Activated CD8-positive, alpha-beta T cell treated with anti-CD3 and anti-CD28 coated beads for 36 hours (primary cell): Measurements from ENCODE around the gene ACOT9. TPM values are rescaled to one million over a fixed set of nuclear protein-coding genes. Genes with fewer than 3 reads are reported as not detected.

ENCODE experiments used
- ATAC-seq: fragments of 200-7000 bp; cut with Tn5 transposase; one replicate; pipeline ENCODE4 v1.10.0; 2021; ENCODE audit warnings: mild to moderate bottlenecking, moderate library complexity
- CTCF ChIA-PET: fragments of 350-600 bp; sonication (Branson Sonifier 250); formaldehyde crosslinking; loops from one replicate; lab custom pipeline; 2021; ENCODE audit warnings: antibody characterized with exemption; lab: Charles Lee
- POLR2A ChIA-PET: fragments of 350-600 bp; sonication (Branson Sonifier 250); formaldehyde crosslinking; loops from one replicate; lab custom pipeline; 2021; ENCODE audit warnings: antibody characterized with exemption; lab: Charles Lee
- DNase-seq: peaks from one replicate; pipeline ENCODE4 v3.0.0-alpha.2; 2020
- H3K27ac Mint-ChIP-seq: one replicate; pipeline ENCODE4 v1.8.0; 2021; ENCODE audit warnings: mild to moderate bottlenecking, mixed read lengths
- H3K27me3 Mint-ChIP-seq: one replicate; pipeline ENCODE4 v1.8.0; 2021; ENCODE audit warnings: mixed read lengths
- H3K36me3 Mint-ChIP-seq: one replicate; pipeline ENCODE4 v1.8.0; 2021; ENCODE audit warnings: low read depth, mixed read lengths
- H3K4me1 Mint-ChIP-seq: one replicate; pipeline ENCODE4 v1.8.0; 2021; ENCODE audit warnings: low read depth, mixed read lengths
- H3K4me3 Mint-ChIP-seq: one replicate; pipeline ENCODE4 v1.8.0; 2021; ENCODE audit warnings: mild to moderate bottlenecking, moderate library complexity, mixed read lengths
- H3K9me3 Mint-ChIP-seq: one replicate; pipeline ENCODE4 v1.8.0; 2021; ENCODE audit warnings: mixed read lengths
- CTCF ChIP-seq: fragments of 200-600 bp; IDR thresholded peaks from one replicate; pipeline ENCODE4 v1.8.0; 2022; ENCODE audit warnings: antibody characterized with exemption, mild to moderate bottlenecking
- intact Hi-C: fragments of 100-400 bp; cut with micrococcal nuclease; formaldehyde crosslinking; loops from one replicate; pipeline ENCODE4 v1.10.0; 2022
- total RNA-seq, 2 experiments: library from RNA; stranded (reverse); gene quantifications; one replicate each; pipeline ENCODE4 v1.2.3, GENCODE V29; 2021

The ACOT9 gene
- total RNA-seq, 2 experiments from 2014 or later: 28.1 to 28.3 TPM

GRCh38 chrX:23765868-23766267, 22.8 kb upstream of the ACOT9 start:
- CTCF ChIA-PET: interaction anchor here (0.7 to 1.7 kb wide), 4 partner anchors 15 to 137 kb away, joined by 3 to 4 read pairs (median 3); partner anchors contain the start of gene SAT1
- H3K4me1 Mint-ChIP-seq: peaks cover 2% of the 10 kb centered on the region
- H3K4me3 Mint-ChIP-seq: no peak overlapping the region
- H3K27me3 Mint-ChIP-seq: no peaks in the 10 kb centered on the region
- H3K36me3 Mint-ChIP-seq: no peaks in the 10 kb centered on the region
- no peaks in the 10 kb centered on the region for H3K9me3 Mint-ChIP-seq
- intact Hi-C loops: no loop called here
- POLR2A ChIA-PET: interaction anchor here (1.0 kb wide), 1 partner anchor 17 kb away, joined by 4 read pairs; the partner anchor contains the start of gene SAT1
- DNase-seq (no peak), ATAC-seq (no peak)
- no peak for TF ChIP-seq CTCF
- no peak overlapping the region for H3K27ac Mint-ChIP-seq

- Mint-ChIP-seq H3K36me3 (no peaks in the 10 kb centered on the region), H3K4me3 (no peak overlapping the region), H3K4me1 (peaks cover 2% of the 10 kb centered on the region), H3K27me3 (no peaks in the 10 kb centered on the region), H3K27ac (no peak overlapping the region), H3K9me3 (no peaks in the 10 kb centered on the region)
- DNase-seq: no peak
- intact Hi-C loops: no loop called here
- no peak for TF ChIP-seq CTCF
- ChIA-PET POLR2A (no interaction called here), CTCF (interaction anchor here (1.3 to 1.7 kb wide), 3 partner anchors 15 to 136 kb away, joined by 3 to 4 read pairs (median 3); partner anchors contain the start of gene SAT1)
- no peak for ATAC-seq
These were observed 22.4 kb upstream of the ACOT9 start for GRCh38 chrX:23765449-23765848.

GRCh38 chrX:23764188-23764984, 21.3 kb upstream of the ACOT9 start:
- Mint-ChIP-seq H3K9me3 (no peaks in the 10 kb centered on the region), H3K36me3 (no peaks in the 10 kb centered on the region), H3K4me1 (no peaks in the 10 kb centered on the region), H3K27ac (no peak overlapping the region), H3K4me3 (no peak overlapping the region), H3K27me3 (no peaks in the 10 kb centered on the region)
- ATAC-seq (no peak), DNase-seq (no peak)
- no peak for TF ChIP-seq CTCF
- intact Hi-C loops: no loop called here
- ChIA-PET POLR2A (no interaction called here), CTCF (interaction anchor here (1.3 to 1.7 kb wide), 3 partner anchors 16 to 137 kb away, joined by 3 to 4 read pairs (median 3); partner anchors contain the start of gene SAT1)

GRCh38 chrX:23759821-23760220, 16.7 kb upstream of the ACOT9 start:
- H3K4me3 Mint-ChIP-seq: no peak overlapping the region
- peaks cover 3% of the 10 kb centered on the region for H3K4me1 Mint-ChIP-seq
- ChIA-PET CTCF (no interaction called here), POLR2A (interaction anchor here (0.7 kb wide), 1 partner anchor 99 kb away, joined by 3 read pairs; no protein-coding TSS in a partner anchor)
- H3K36me3 Mint-ChIP-seq: no peaks in the 10 kb centered on the region
- no peak for ATAC-seq
- no peak for TF ChIP-seq CTCF
- no peaks in the 10 kb centered on the region for H3K27me3 Mint-ChIP-seq
- no peak for DNase-seq
- H3K27ac Mint-ChIP-seq: no peak overlapping the region
- no peaks in the 10 kb centered on the region for H3K9me3 Mint-ChIP-seq
- intact Hi-C loops: no loop called here

- no peak overlapping the region for H3K4me3 Mint-ChIP-seq
- no peaks in the 10 kb centered on the region for H3K27me3 Mint-ChIP-seq
- peak; percentile 79 for DNase-seq
- no peak overlapping the region for H3K27ac Mint-ChIP-seq
- no peaks in the 10 kb centered on the region for H3K36me3 Mint-ChIP-seq
- H3K4me1 Mint-ChIP-seq: peaks cover 3% of the 10 kb centered on the region
- CTCF ChIA-PET: interaction anchor here (1.8 kb wide), 1 partner anchor 146 kb away, joined by 16 read pairs; no protein-coding TSS in a partner anchor
- ATAC-seq: peak; percentile 79
- POLR2A ChIA-PET: interaction anchor here (0.6 kb wide), 1 partner anchor 339 kb away, joined by 3 read pairs; no protein-coding TSS in a partner anchor
- TF ChIP-seq CTCF: peak; percentile 49
- no peaks in the 10 kb centered on the region for H3K9me3 Mint-ChIP-seq
- intact Hi-C loops: no loop called here
These were observed 13.1 kb upstream of the ACOT9 start for GRCh38 chrX:23756165-23756564.
